Spleen (tissue), 11 donors: ENCODE measurements around the gene GRIK1. TPM values are rescaled to one million over a fixed set of nuclear protein-coding genes. Genes with fewer than 3 reads are reported as not detected.
"Not testable (repeated sequence)": the region's sequence is repeated elsewhere in the genome, so short reads cannot be mapped to it uniquely, and the experiment has no call there.

Experiments
- DNase-seq: peaks from one replicate; pipeline ENCODE4 v3.0.0-alpha.2; 2020
- H3K27ac ChIP-seq, 8 donors: fragments of 200-600 bp; sonication (generic) in 7 of 8; 1 replicate in 4 of 8; 2 replicates in 4 of 8; pipeline versions ENCODE4 v1.5.0 to v1.8.0; 2016 to 2021; ENCODE audit warnings: inconsistent platforms in 4 of 8, mild to moderate bottlenecking in 4 of 8, moderate library complexity in 1 of 8
- H3K27me3 ChIP-seq, 7 donors: fragments of 200-600 bp; sonication (generic) in 6 of 7; replicated peaks in 1 of 7; 1 replicate in 4 of 7; 2 replicates in 3 of 7; pipeline versions ENCODE4 v1.5.0 to v1.8.0; 2016 to 2021; ENCODE audit warnings: inconsistent platforms in 3 of 7, mild to moderate bottlenecking in 1 of 7
- H3K36me3 ChIP-seq, 6 donors: fragments of 200-600 bp; sonication (generic) in 5 of 6; 1 replicate in 4 of 6; 2 replicates in 2 of 6; pipeline versions ENCODE4 v1.5.0 to v1.8.0; 2016 to 2021; ENCODE audit warnings: inconsistent platforms in 2 of 6
- H3K4me1 ChIP-seq, 6 donors: fragments of 200-600 bp; sonication (generic) in 5 of 6; 1 replicate in 3 of 6; 2 replicates in 3 of 6; pipeline versions ENCODE4 v1.5.0 to v1.8.0; 2016 to 2021; ENCODE audit warnings: inconsistent platforms in 3 of 6
- H3K4me3 ChIP-seq, 8 donors: fragments of 200-600 bp; sonication (generic) in 7 of 8; 1 replicate in 4 of 8; 2 replicates in 4 of 8; pipeline versions ENCODE4 v1.5.0 to v1.8.0; 2016 to 2021; ENCODE audit warnings: inconsistent platforms in 4 of 8, mild to moderate bottlenecking in 4 of 8, moderate library complexity in 2 of 8
- H3K9me3 ChIP-seq, 8 donors: fragments of 200-600 bp; sonication (generic) in 7 of 8; 1 replicate in 4 of 8; 2 replicates in 4 of 8; pipeline versions ENCODE4 v1.5.0 to v1.8.0; 2016 to 2021; ENCODE audit warnings: inconsistent platforms in 4 of 8
- CTCF ChIP-seq, 11 experiments: fragments of 200-600 bp in 7 of 11; fragments of 450-650 bp in 4 of 11; sonication (generic) in 4 of 11; IDR thresholded peaks in 8 of 11; conservative IDR thresholded peaks in 3 of 11; 1 replicate in 7 of 11; 2 replicates in 4 of 11; pipeline versions ENCODE4 v1.4.0 to v1.8.0; 2016 to 2021; ENCODE audit warnings: antibody characterized with exemption in 11 of 11, inconsistent platforms in 4 of 11, mild to moderate bottlenecking in 1 of 11
- POLR2A ChIP-seq, 3 donors: fragments of 450-650 bp; IDR thresholded peaks; one replicate each; pipeline ENCODE4 v1.5.1; 2017; ENCODE audit warnings: antibody characterized with exemption in 3 of 3, mild to moderate bottlenecking in 1 of 3
- POLR2AphosphoS5 ChIP-seq, 3 donors: sonication (generic); formaldehyde crosslinking; IDR thresholded peaks; one replicate each; pipeline ENCODE4 v1.5.1; 2017; ENCODE audit warnings: antibody characterized with exemption in 3 of 3
- WGBS, 5 donors: extraction: QIAGEN DNeasy Blood & Tissue Kit in 3 of 5; methylation state at CpG; one replicate each; pipeline versions ENCODE4 v1.1.5 to v1.1.7; 2013 to 2018; 5-methylcytosine and 5-hydroxymethylcytosine counted together
- intact Hi-C: fragments of 100-400 bp; cut with DNase I; formaldehyde crosslinking; loops from one replicate; pipeline ENCODE4 v1.15.0; 2023; ENCODE audit warnings: low total_unique reads
- polyA plus RNA-seq, 3 donors: library from polyadenylated mRNA; stranded (reverse); fragments of 200-250 nt; gene quantifications; one replicate each; pipeline ENCODE4 v1.2.1, GENCODE V29; 2013
- total RNA-seq, 7 donors: library from RNA; depleted of rRNA in 3 of 7; stranded (reverse); fragments of >200 nt in 3 of 7; fragmentation: NEBNext Ultra II Directional in 4 of 7; extraction: Animal tissue kit (Norgen Biotek cat#: 25700) in 4 of 7; gene quantifications; one replicate each; pipeline versions ENCODE4 v1.1.0 to v1.2.1, GENCODE V29; 2016 to 2021
- donor health status: healthy with polysubstance abuse.
- donor health status: DM: no; HTN: no; CAD: no; lungs with moderate emphysema.
- donor health status: DM: no; HTN: no; CAD: no.
- donor health status: Bipolar disorder and iron deficiency.
- donor health status: healthy.
- donor health status: DM: no; HTN: no; CAD: no.
- donor health status: DM: yes; HTN: yes; CAD: no.

The GRIK1 gene
- total and polyA plus RNA-seq, 10 donors: 0.02 to 0.17 (median 0.04) TPM; not detected in 7

DNA sequence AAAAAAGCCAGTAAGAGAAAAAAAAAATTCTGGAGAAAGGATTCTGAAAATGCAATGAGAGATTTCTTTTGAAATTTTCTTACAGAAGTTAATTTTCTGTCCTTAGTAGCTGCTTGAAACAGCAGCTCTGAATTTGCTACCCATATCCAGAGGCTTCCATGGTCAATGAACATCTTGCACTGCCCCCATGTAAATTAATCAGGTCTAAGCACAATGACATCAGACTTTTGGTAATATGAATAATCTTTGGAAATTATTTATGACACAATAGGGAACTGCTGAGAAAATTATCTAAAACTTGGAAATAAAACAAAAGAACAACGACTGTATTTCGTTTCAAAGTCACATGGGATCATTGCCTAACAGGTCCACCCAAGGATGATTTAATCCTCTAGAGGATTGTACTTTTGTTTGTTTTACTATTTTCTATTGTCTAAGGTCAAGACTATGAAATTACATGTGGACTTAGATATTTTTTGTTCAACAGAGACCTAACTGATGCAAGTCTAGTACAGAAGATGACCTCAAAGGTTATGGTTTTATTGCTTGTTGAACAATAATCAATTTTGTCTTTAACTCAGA, 328.9 kb downstream of the GRIK1 start:
- Histone ChIP-seq H3K36me3 (no peaks in the 10 kb centered on the region), H3K9me3 (no peaks in the 10 kb centered on the region), H3K4me1 (no peaks in the 10 kb centered on the region), H3K27ac (no peak overlapping the region), H3K4me3 (no peak overlapping the region), H3K27me3 (no peaks in the 10 kb centered on the region)
- no peak for DNase-seq
- intact Hi-C loops: no loop called here
- WGBS, 5 donors: 54 to 95% (median 88%) methylated on average over 2 of the region's 2 CpGs
- no peak for TF ChIP-seq POLR2A (IDR thresholded peaks at IDR 0.05)
- TF ChIP-seq POLR2AphosphoS5 (IDR thresholded peaks at IDR 0.05): no peak
- no peak for TF ChIP-seq CTCF (IDR thresholded peaks at IDR 0.05 in 8 of 11, conservative IDR thresholded peaks at IDR 0.05 in 3 of 11)

GRCh38 chr21:29606613-29607012, 333.2 kb downstream of the GRIK1 start:
- 89 to 94% (median 94%) methylated on average over 3 of the region's 3 CpGs for WGBS, 5 donors
- H3K36me3 ChIP-seq: peaks cover 0 to 6% (median 0%) of the 10 kb centered on the region in 6 donors

GRCh38 chr21:29605219-29605618, 334.6 kb downstream of the GRIK1 start:
- DNase-seq, H3K36me3 ChIP-seq, H3K4me1 ChIP-seq, H3K27me3 ChIP-seq, H3K9me3 ChIP-seq, intact Hi-C loops, H3K4me3 ChIP-seq, H3K27ac ChIP-seq: not testable (repeated sequence)
- whole genome bisulfite sequencing, 5 donors: 61 to 94% (median 82%) methylated on average over 3 of the region's 3 CpGs

More at GRCh38 chr21:29606613-29607012, 333.2 kb downstream of the GRIK1 start:
- Histone ChIP-seq H3K9me3 (peaks cover 0 to 5% (median 0%) of the 10 kb centered on the region in 8 donors), H3K27ac (no peak overlapping the region), H3K4me3 (no peak overlapping the region), H3K27me3 (no peaks in the 10 kb centered on the region), H3K4me1 (no peaks in the 10 kb centered on the region)
- intact Hi-C loops: no loop called here
- no peak for TF ChIP-seq POLR2A (IDR thresholded peaks at IDR 0.05)
- TF ChIP-seq CTCF (IDR thresholded peaks at IDR 0.05 in 8 of 11, conservative IDR thresholded peaks at IDR 0.05 in 3 of 11): no peak
- no peak for TF ChIP-seq POLR2AphosphoS5 (IDR thresholded peaks at IDR 0.05)
- DNase-seq: no peak

- H3K9me3 ChIP-seq: peaks cover 0 to 5% (median 0%) of the 10 kb centered on the region in 8 donors
- H3K4me1 ChIP-seq: no peaks in the 10 kb centered on the region
- DNase-seq: no peak
- 65 to 81% (median 72%) methylated on average over 4 of the region's 4 CpGs for WGBS, 5 donors
- H3K4me3 ChIP-seq: no peak overlapping the region
- TF ChIP-seq CTCF (IDR thresholded peaks at IDR 0.05 in 8 of 11, conservative IDR thresholded peaks at IDR 0.05 in 3 of 11) (no peak), POLR2AphosphoS5 (IDR thresholded peaks at IDR 0.05) (no peak), POLR2A (IDR thresholded peaks at IDR 0.05) (no peak)
- peaks cover 0 to 6% (median 0%) of the 10 kb centered on the region in 6 donors for H3K36me3 ChIP-seq
- intact Hi-C loops: no loop called here
- H3K27me3 ChIP-seq: no peaks in the 10 kb centered on the region
- peak overlapping the region in 5 of 8 donors; percentile 4 to 48 (median 15) for H3K27ac ChIP-seq
Observed at GRCh38 chr21:29604076-29604475, 335.7 kb downstream of the GRIK1 start.
